Measurements from ENCODE around the gene CAMK4. TPM values are rescaled to one million over a fixed set of nuclear protein-coding genes. Genes with fewer than 3 reads are reported as not detected.

Gene CAMK4
- total and polyA plus RNA-seq, 9 of the 15 experiments (the other 6 are each of a cell fraction or from before 2014, with no cell fraction given) = 0.35 TPM; not detected in 8

- no peaks in the 10 kb centered on the region for H3K9me3 ChIP-seq (replicated peaks; ENCODE audit: control insufficient read depth, insufficient read depth, low read depth, low read length)
- H3K4me3 ChIP-seq = no peak overlapping the region
- intact Hi-C loops (cut with micrococcal nuclease) (no loop called here), in situ Hi-C loops (cut with MboI) (no loop called here)
- TF ChIP-seq FOS (IDR thresholded peaks at IDR 0.05; ENCODE audit: extremely low read depth, insufficient read length) (no peak), SRSF3 (IDR thresholded peaks at IDR 0.05; ENCODE audit: insufficient read depth, low read length) (no peak), ZNF639 (CRISPR knock-in tag; conservative IDR thresholded peaks at IDR 0.05 in 1 of 2, IDR thresholded peaks at IDR 0.05 in 1 of 2) (no peak), ZNF232 (CRISPR knock-in tag; IDR thresholded peaks at IDR 0.05) (no peak), ZBTB40 (IDR thresholded peaks at IDR 0.05) (no peak), ZBTB40 (CRISPR knock-in tag; IDR thresholded peaks at IDR 0.05) (no peak), NR4A1 (CRISPR knock-in tag; IDR thresholded peaks at IDR 0.05) (no peak), NR4A1 (tag; IDR thresholded peaks at IDR 0.05) (no peak), E2F6 (IDR thresholded peaks at IDR 0.05; ENCODE audit: borderline replicate concordance in 1 of 2, extremely low read depth in 1 of 2, insufficient read depth in 1 of 2, insufficient read length in 1 of 2, low read depth in 1 of 2, low read length in 1 of 2, poor library complexity in 1 of 2, severe bottlenecking in 1 of 2) (no peak)
- 19% methylated on average over 6 of the region's 6 CpGs for WGBS (ENCODE audit: insufficient coverage, low coverage, missing lambda C conversion rate)
- ATAC-seq = no peak
- no peak overlapping the region for H3K9ac ChIP-seq (ENCODE audit: insufficient read depth in 1 of 2, low read depth in 2 of 2, low read length in 2 of 2)
- H3K36me3 ChIP-seq (ENCODE audit: control insufficient read depth, insufficient read depth, low read length) = no peaks in the 10 kb centered on the region
- ChIA-PET CTCF (ENCODE audit: low intra/inter-chr PET ratio) (no interaction called here), POLR2A (no interaction called here)
- DNase-seq (ENCODE audit: extremely low read depth in 1 of 4, low spot score in 3 of 4) = no peak
- no peaks in the 10 kb centered on the region for H3K9me1 ChIP-seq (ENCODE audit: control insufficient read depth, insufficient read depth, low read length)
- FAIRE-seq = no peak
- H3K4me2 ChIP-seq (ENCODE audit: insufficient read depth, low read length) = no peak overlapping the region
- no peak overlapping the region for H3K27ac ChIP-seq (ENCODE audit: extremely low read depth, low read depth, low read length)
- H4K20me1 ChIP-seq (replicated peaks; ENCODE audit: control insufficient read depth, insufficient read depth, low read length) = no peaks in the 10 kb centered on the region
- no TSS peak for BruUV-seq (replicated peaks)
- H3K79me2 ChIP-seq (ENCODE audit: control insufficient read depth, insufficient read depth, low read length) = no peaks in the 10 kb centered on the region
- no peaks in the 10 kb centered on the region for H3K27me3 ChIP-seq (ENCODE audit: control insufficient read depth in 2 of 2, insufficient read depth in 2 of 2, low read length in 2 of 2)
- no peaks in the 10 kb centered on the region for H3K4me1 ChIP-seq (replicated peaks in 1 of 2; ENCODE audit: control insufficient read depth in 2 of 2, insufficient read depth in 2 of 2, low read length in 2 of 2)
- H2AFZ ChIP-seq (ENCODE audit: low read depth, low read length) = no peak overlapping the region
Observed at GRCh38 chr5:111280282-111280951, 56.2 kb downstream of the CAMK4 start.
